Dendritic cell treated with granulocyte-macrophage colony-stimulating factor and Interleukin-4, amounts not matched to agents 40 ng/mL and 50 ng/mL, for 4 days (primary cell): ENCODE results near the gene PRKG1.
"Not testable (repeated sequence)": the region's sequence is repeated elsewhere in the genome, so short reads cannot be mapped to it uniquely, and the experiment has no call there.

Experiments used
- H3K27ac Mint-ChIP-seq: one replicate; pipeline ENCODE4 v1.8.0; 2022; ENCODE audit warnings: mild to moderate bottlenecking, mixed read lengths
- H3K27me3 Mint-ChIP-seq: one replicate; pipeline ENCODE4 v1.8.0; 2022; ENCODE audit warnings: mild to moderate bottlenecking, mixed read lengths
- H3K36me3 Mint-ChIP-seq: one replicate; pipeline ENCODE4 v1.8.0; 2022; ENCODE audit warnings: low read depth, mixed read lengths
- H3K4me1 Mint-ChIP-seq: one replicate; pipeline ENCODE4 v1.8.0; 2022; ENCODE audit warnings: low read depth, mixed read lengths
- H3K4me3 Mint-ChIP-seq: one replicate; pipeline ENCODE4 v1.8.0; 2022; ENCODE audit warnings: mild to moderate bottlenecking, moderate library complexity, mixed read lengths
- H3K9me3 Mint-ChIP-seq: one replicate; pipeline ENCODE4 v1.8.0; 2022; ENCODE audit warnings: mixed read lengths
- intact Hi-C: fragments of 100-400 bp; cut with micrococcal nuclease; formaldehyde crosslinking; loops from one replicate; pipeline ENCODE4 v1.15.0; 2022

PRKG1 gene

GRCh38 chr10:51419196-51420093, 345.2 kb downstream of the PRKG1 start:
- Mint-ChIP-seq H3K27me3 (no peaks in the 10 kb centered on the region), H3K36me3 (no peaks in the 10 kb centered on the region), H3K9me3 (no peaks in the 10 kb centered on the region), H3K27ac (no peak overlapping the region), H3K4me3 (no peak overlapping the region), H3K4me1 (no peaks in the 10 kb centered on the region)
- intact Hi-C loops: loop anchor here (5.0 kb wide), 1 partner anchor 407 kb away; no protein-coding TSS in a partner anchor

- no peaks in the 10 kb centered on the region for H3K36me3 Mint-ChIP-seq
- H3K4me1 Mint-ChIP-seq: no peaks in the 10 kb centered on the region
- no peak overlapping the region for H3K4me3 Mint-ChIP-seq
- intact Hi-C loops: loop anchor here (1.0 to 5.0 kb wide), 2 partner anchors 359 to 410 kb away; no protein-coding TSS in a partner anchor
- H3K27me3 Mint-ChIP-seq: no peaks in the 10 kb centered on the region
- no peak overlapping the region for H3K27ac Mint-ChIP-seq
- no peaks in the 10 kb centered on the region for H3K9me3 Mint-ChIP-seq
These were observed 347.6 kb downstream of the PRKG1 start for GRCh38 chr10:51421853-51422252.

GRCh38 chr10:51422311-51423120, 348.2 kb downstream of the PRKG1 start:
- Mint-ChIP-seq H3K4me1 (no peaks in the 10 kb centered on the region), H3K36me3 (no peaks in the 10 kb centered on the region), H3K27ac (no peak overlapping the region), H3K4me3 (no peak overlapping the region), H3K27me3 (no peaks in the 10 kb centered on the region), H3K9me3 (no peaks in the 10 kb centered on the region)
- intact Hi-C loops: loop anchor here (1.0 to 5.0 kb wide), 2 partner anchors 359 to 410 kb away; no protein-coding TSS in a partner anchor

GRCh38 chr10:51423121-51423452, 348.8 kb downstream of the PRKG1 start:
- Mint-ChIP-seq H3K9me3 (no peaks in the 10 kb centered on the region), H3K36me3 (no peaks in the 10 kb centered on the region), H3K4me1 (no peaks in the 10 kb centered on the region), H3K4me3 (no peak overlapping the region), H3K27ac (no peak overlapping the region), H3K27me3 (no peaks in the 10 kb centered on the region)
- intact Hi-C loops: loop anchor here (5.0 kb wide), 1 partner anchor 411 kb away; no protein-coding TSS in a partner anchor

GRCh38 chr10:51425431-51425830, 351.1 kb downstream of the PRKG1 start:
- H3K27me3 Mint-ChIP-seq: no peaks in the 10 kb centered on the region
- no peaks in the 10 kb centered on the region for H3K9me3 Mint-ChIP-seq
- H3K36me3 Mint-ChIP-seq: no peaks in the 10 kb centered on the region
- no peak overlapping the region for H3K4me3 Mint-ChIP-seq
- intact Hi-C loops: no loop called here
- H3K4me1 Mint-ChIP-seq: no peaks in the 10 kb centered on the region
- H3K27ac Mint-ChIP-seq: no peak overlapping the region

- Mint-ChIP-seq H3K27ac (no peak overlapping the region), H3K36me3 (no peaks in the 10 kb centered on the region), H3K9me3 (no peaks in the 10 kb centered on the region), H3K4me1 (no peaks in the 10 kb centered on the region), H3K4me3 (no peak overlapping the region), H3K27me3 (no peaks in the 10 kb centered on the region)
- intact Hi-C loops: no loop called here
These were observed 353.5 kb downstream of the PRKG1 start for GRCh38 chr10:51427758-51428157.

- intact Hi-C loops: no loop called here
- Mint-ChIP-seq H3K27ac (no peak overlapping the region), H3K9me3 (no peaks in the 10 kb centered on the region), H3K27me3 (no peaks in the 10 kb centered on the region), H3K4me3 (no peak overlapping the region), H3K4me1 (no peaks in the 10 kb centered on the region), H3K36me3 (no peaks in the 10 kb centered on the region)
These were observed 356.2 kb downstream of the PRKG1 start for GRCh38 chr10:51430506-51430905.

- intact Hi-C loops: no loop called here
- Mint-ChIP-seq H3K4me1 (no peaks in the 10 kb centered on the region), H3K4me3 (no peak overlapping the region), H3K36me3 (no peaks in the 10 kb centered on the region), H3K27me3 (no peaks in the 10 kb centered on the region), H3K9me3 (no peaks in the 10 kb centered on the region), H3K27ac (no peak overlapping the region)
These were observed 359.7 kb downstream of the PRKG1 start for GRCh38 chr10:51433949-51434475.

GRCh38 chr10:51436805-51437204, 362.5 kb downstream of the PRKG1 start:
- Mint-ChIP-seq H3K27me3 (no peaks in the 10 kb centered on the region), H3K27ac (no peak overlapping the region), H3K4me1 (no peaks in the 10 kb centered on the region), H3K4me3 (no peak overlapping the region), H3K36me3 (no peaks in the 10 kb centered on the region), H3K9me3 (no peaks in the 10 kb centered on the region)
- intact Hi-C loops: no loop called here

GRCh38 chr10:51439645-51440044, 365.4 kb downstream of the PRKG1 start:
- Mint-ChIP-seq H3K27ac (no peak overlapping the region), H3K9me3 (no peaks in the 10 kb centered on the region), H3K36me3 (no peaks in the 10 kb centered on the region), H3K27me3 (no peaks in the 10 kb centered on the region), H3K4me1 (no peaks in the 10 kb centered on the region), H3K4me3 (no peak overlapping the region)
- intact Hi-C loops: no loop called here

GRCh38 chr10:51445588-51445987, 371.3 kb downstream of the PRKG1 start:
- no peak overlapping the region for H3K27ac Mint-ChIP-seq
- no peaks in the 10 kb centered on the region for H3K9me3 Mint-ChIP-seq
- H3K4me3 Mint-ChIP-seq: no peak overlapping the region
- no peaks in the 10 kb centered on the region for H3K27me3 Mint-ChIP-seq
- intact Hi-C loops: no loop called here
- H3K36me3 Mint-ChIP-seq: no peaks in the 10 kb centered on the region
- H3K4me1 Mint-ChIP-seq: no peaks in the 10 kb centered on the region

- intact Hi-C loops: no loop called here
- Mint-ChIP-seq H3K27ac (no peak overlapping the region), H3K4me1 (no peaks in the 10 kb centered on the region), H3K4me3 (no peak overlapping the region), H3K9me3 (no peaks in the 10 kb centered on the region), H3K27me3 (no peaks in the 10 kb centered on the region), H3K36me3 (no peaks in the 10 kb centered on the region)
These were observed 372.8 kb downstream of the PRKG1 start for GRCh38 chr10:51447119-51447518.

GRCh38 chr10:51455762-51456161, 381.5 kb downstream of the PRKG1 start:
- H3K36me3 Mint-ChIP-seq, H3K4me1 Mint-ChIP-seq, intact Hi-C loops, H3K27ac Mint-ChIP-seq, H3K27me3 Mint-ChIP-seq, H3K4me3 Mint-ChIP-seq: not testable (repeated sequence)
- H3K9me3 Mint-ChIP-seq: peaks cover 37% of the 10 kb centered on the region

- H3K4me3 Mint-ChIP-seq: no peak overlapping the region
- no peaks in the 10 kb centered on the region for H3K27me3 Mint-ChIP-seq
- no peaks in the 10 kb centered on the region for H3K36me3 Mint-ChIP-seq
- no peaks in the 10 kb centered on the region for H3K4me1 Mint-ChIP-seq
- peaks cover 19% of the 10 kb centered on the region for H3K9me3 Mint-ChIP-seq
- H3K27ac Mint-ChIP-seq: no peak overlapping the region
- intact Hi-C loops: no loop called here
These were observed 385.2 kb downstream of the PRKG1 start for GRCh38 chr10:51459476-51459875.
